ENCODE measurements around the gene RGS7. TPM values are rescaled to one million over a fixed set of nuclear protein-coding genes. Genes with fewer than 3 reads are reported as not detected.

Gene RGS7
- total and polyA plus RNA-seq, 2 of the 4 experiments (the other 2 are of a cell fraction), result 0.58 to 0.72 TPM

GRCh38 chr1:240816472-240816871 is 540.5 kb downstream of the RGS7 start:
- no peak overlapping the region for H4K91ac ChIP-seq (ENCODE audit: insufficient read depth, low read depth, low read length)
- H3K4me2 ChIP-seq (ENCODE audit: low read depth, low read length), result no peak overlapping the region
- H4K8ac ChIP-seq (ENCODE audit: low read depth in 2 of 2, low read length in 2 of 2), result no peak overlapping the region
- ATAC-seq (ENCODE audit: low read depth), result no peak
- POLR2A ChIA-PET (ENCODE audit: unreplicated experiment), result no interaction called here
- no peak overlapping the region for H2BK5ac ChIP-seq (ENCODE audit: low read depth, low read length, poor library complexity, severe bottlenecking)
- TF ChIP-seq BHLHE40 (IDR thresholded peaks at IDR 0.05; ENCODE audit: low read depth, low read length) (no peak), SMC3 (IDR thresholded peaks at IDR 0.05; ENCODE audit: low read depth, low read length) (no peak), FOS (IDR thresholded peaks at IDR 0.05; ENCODE audit: low read depth, low read length) (no peak), MAFK (IDR thresholded peaks at IDR 0.05; ENCODE audit: low read depth, low read length) (no peak), MAZ (IDR thresholded peaks at IDR 0.05; ENCODE audit: borderline replicate concordance, low read depth, low read length) (no peak), CEBPB (IDR thresholded peaks at IDR 0.05; ENCODE audit: low read depth, low read length) (no peak), CHD1 (IDR thresholded peaks at IDR 0.05; ENCODE audit: low read depth, low read length) (no peak), RCOR1 (IDR thresholded peaks at IDR 0.05; ENCODE audit: insufficient replicate concordance, low read length) (no peak), MXI1 (IDR thresholded peaks at IDR 0.05; ENCODE audit: borderline replicate concordance, low read depth, low read length) (no peak), NFE2L2 (IDR thresholded peaks at IDR 0.05; ENCODE audit: low read depth, low read length) (no peak), RFX5 (IDR thresholded peaks at IDR 0.05; ENCODE audit: low read depth, low read length) (no peak), RAD21 (IDR thresholded peaks at IDR 0.05; ENCODE audit: low read length) (no peak), POLR2A (IDR thresholded peaks at IDR 0.05; ENCODE audit: low read depth, low read length) (no peak)
- TF ChIP-seq, protein P1, sequence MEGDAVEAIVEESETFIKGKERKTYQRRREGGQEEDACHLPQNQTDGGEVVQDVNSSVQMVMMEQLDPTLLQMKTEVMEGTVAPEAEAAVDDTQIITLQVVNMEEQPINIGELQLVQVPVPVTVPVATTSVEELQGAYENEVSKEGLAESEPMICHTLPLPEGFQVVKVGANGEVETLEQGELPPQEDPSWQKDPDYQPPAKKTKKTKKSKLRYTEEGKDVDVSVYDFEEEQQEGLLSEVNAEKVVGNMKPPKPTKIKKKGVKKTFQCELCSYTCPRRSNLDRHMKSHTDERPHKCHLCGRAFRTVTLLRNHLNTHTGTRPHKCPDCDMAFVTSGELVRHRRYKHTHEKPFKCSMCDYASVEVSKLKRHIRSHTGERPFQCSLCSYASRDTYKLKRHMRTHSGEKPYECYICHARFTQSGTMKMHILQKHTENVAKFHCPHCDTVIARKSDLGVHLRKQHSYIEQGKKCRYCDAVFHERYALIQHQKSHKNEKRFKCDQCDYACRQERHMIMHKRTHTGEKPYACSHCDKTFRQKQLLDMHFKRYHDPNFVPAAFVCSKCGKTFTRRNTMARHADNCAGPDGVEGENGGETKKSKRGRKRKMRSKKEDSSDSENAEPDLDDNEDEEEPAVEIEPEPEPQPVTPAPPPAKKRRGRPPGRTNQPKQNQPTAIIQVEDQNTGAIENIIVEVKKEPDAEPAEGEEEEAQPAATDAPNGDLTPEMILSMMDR (conservative IDR thresholded peaks at IDR 0.05; ENCODE audit: low read depth, low read length), result no peak
- TF ChIP-seq, protein P2, sequence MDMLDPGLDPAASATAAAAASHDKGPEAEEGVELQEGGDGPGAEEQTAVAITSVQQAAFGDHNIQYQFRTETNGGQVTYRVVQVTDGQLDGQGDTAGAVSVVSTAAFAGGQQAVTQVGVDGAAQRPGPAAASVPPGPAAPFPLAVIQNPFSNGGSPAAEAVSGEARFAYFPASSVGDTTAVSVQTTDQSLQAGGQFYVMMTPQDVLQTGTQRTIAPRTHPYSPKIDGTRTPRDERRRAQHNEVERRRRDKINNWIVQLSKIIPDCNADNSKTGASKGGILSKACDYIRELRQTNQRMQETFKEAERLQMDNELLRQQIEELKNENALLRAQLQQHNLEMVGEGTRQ (IDR thresholded peaks at IDR 0.05; ENCODE audit: low read depth, low read length), result no peak
- TF ChIP-seq, protein P3, sequence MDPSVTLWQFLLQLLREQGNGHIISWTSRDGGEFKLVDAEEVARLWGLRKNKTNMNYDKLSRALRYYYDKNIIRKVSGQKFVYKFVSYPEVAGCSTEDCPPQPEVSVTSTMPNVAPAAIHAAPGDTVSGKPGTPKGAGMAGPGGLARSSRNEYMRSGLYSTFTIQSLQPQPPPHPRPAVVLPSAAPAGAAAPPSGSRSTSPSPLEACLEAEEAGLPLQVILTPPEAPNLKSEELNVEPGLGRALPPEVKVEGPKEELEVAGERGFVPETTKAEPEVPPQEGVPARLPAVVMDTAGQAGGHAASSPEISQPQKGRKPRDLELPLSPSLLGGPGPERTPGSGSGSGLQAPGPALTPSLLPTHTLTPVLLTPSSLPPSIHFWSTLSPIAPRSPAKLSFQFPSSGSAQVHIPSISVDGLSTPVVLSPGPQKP (IDR thresholded peaks at IDR 0.05; ENCODE audit: borderline replicate concordance, low read depth, low read length), result no peak
- no peak overlapping the region for H3K23ac ChIP-seq (ENCODE audit: low read depth, low read length)
- 0 out of 2 replicates have a peak, but pooled peaks cover 2% of the 10 kb centered on the region for H3K9me3 ChIP-seq (ENCODE audit: control insufficient read depth, insufficient read depth, low read length)
- H2AFZ ChIP-seq (replicated peaks; ENCODE audit: low read length, poor library complexity), result no peak overlapping the region
- H3K27me3 ChIP-seq (ENCODE audit: control insufficient read depth, insufficient read depth, low read length), result no peaks in the 10 kb centered on the region
- no peak overlapping the region for H3K4ac ChIP-seq (ENCODE audit: low read depth, low read length)
- H4K5ac ChIP-seq (ENCODE audit: low read depth, low read length), result no peak overlapping the region
- no peaks in the 10 kb centered on the region for H3K36me3 ChIP-seq (ENCODE audit: control insufficient read depth, insufficient read depth, low read length)
- peaks cover 1% of the 10 kb centered on the region; the same call in 1 of the 2 replicates for H3K4me1 ChIP-seq (ENCODE audit: control insufficient read depth, insufficient read depth, low read length)
- H2AK5ac ChIP-seq (ENCODE audit: low read depth, low read length), result no peak overlapping the region
- no peak overlapping the region for H3K56ac ChIP-seq (ENCODE audit: extremely low read depth, insufficient read depth, low read length)
- WGBS, 2 experiments (ENCODE audit: extremely low coverage in 2 of 2, insufficient read length in 1 of 2), result no CpG with 5 or more reads among the region's 2 CpGs
- DNase-seq, result no peak
- no peak overlapping the region for H2BK120ac ChIP-seq (ENCODE audit: low read depth, low read length)
- CTCF ChIA-PET, result interaction anchor here (0.6 kb wide), 1 partner anchor 770 kb away, joined by 3 read pairs; no protein-coding TSS in a partner anchor
- dilution Hi-C loops (cut with HindIII; ENCODE audit: low sequenced_read_pairs, unreplicated experiment), result no loop called here
- BruUV-seq (replicated peaks), result no TSS peak
- H2BK15ac ChIP-seq (ENCODE audit: low read depth, low read length), result no peak overlapping the region
- no peak overlapping the region for H2BK20ac ChIP-seq (ENCODE audit: low read depth, low read length)
- H2AK9ac ChIP-seq (replicated peaks; ENCODE audit: low read depth, low read length, poor library complexity), result no peak overlapping the region
- no peaks in the 10 kb centered on the region for H3K9me1 ChIP-seq (ENCODE audit: insufficient read depth, low read length)
- no peak overlapping the region for H3K4me3 ChIP-seq (ENCODE audit: insufficient read depth, low read depth, low read length)
- no peaks in the 10 kb centered on the region for H3K79me1 ChIP-seq (ENCODE audit: low read depth in 1 of 2, low read length in 2 of 2)
- no peak overlapping the region for H3K9ac ChIP-seq (ENCODE audit: low read depth, low read length)
- no peak overlapping the region for H3K27ac ChIP-seq (ENCODE audit: insufficient read depth, low read length)
- no peak overlapping the region for H3K14ac ChIP-seq (replicated peaks; ENCODE audit: low read depth, low read length)
- H4K20me1 ChIP-seq (ENCODE audit: insufficient read depth, low read length), result no peaks in the 10 kb centered on the region
- H3K18ac ChIP-seq (ENCODE audit: low read depth, low read length), result no peak overlapping the region
- intact Hi-C loops (cut with micrococcal nuclease), result no loop called here
- in situ Hi-C loops (cut with MboI; ENCODE audit: low sequenced_read_pairs), result no loop called here

All from IMR-90 (cell line).